ENCODE results near the gene CD7.

CD7 gene

DNA sequence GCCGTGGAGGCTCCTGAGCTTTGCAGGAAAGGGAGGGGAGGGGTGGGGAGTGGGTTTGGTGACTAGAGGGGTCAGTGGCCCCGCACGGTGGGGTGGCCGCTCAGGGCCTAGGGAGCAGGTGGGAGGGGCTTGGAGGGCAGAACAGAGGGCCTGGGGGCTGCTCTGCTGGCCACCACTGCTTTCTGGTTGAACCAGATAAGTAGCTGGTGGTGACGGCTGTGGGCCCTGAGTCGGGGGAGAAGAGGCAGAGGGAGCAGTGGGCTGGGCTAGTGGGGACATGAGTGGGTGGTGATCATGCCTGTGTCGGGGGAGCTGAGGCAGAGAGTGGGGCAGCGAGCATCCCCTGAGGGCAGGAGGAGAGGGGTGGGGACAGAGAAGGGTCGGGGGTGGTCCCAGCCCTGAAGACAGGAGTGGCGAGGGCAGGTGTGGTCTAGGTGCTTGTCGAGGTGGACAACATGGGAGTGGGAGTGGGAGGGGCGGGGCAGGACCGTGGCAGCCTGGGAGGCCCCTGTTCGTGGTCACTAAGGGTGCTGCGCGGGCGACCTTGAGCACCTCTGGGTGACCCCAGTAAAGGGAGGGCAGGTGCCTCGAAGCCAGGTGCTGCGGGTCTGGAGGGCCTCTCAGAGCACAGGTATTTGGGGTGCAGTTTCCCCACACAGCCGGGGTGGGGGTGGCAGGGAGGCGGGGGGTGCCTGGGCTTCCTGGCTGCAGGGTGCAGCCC lies 6.3 kb upstream of the CD7 start (continued):
- TF ChIP-seq, protein P1, sequence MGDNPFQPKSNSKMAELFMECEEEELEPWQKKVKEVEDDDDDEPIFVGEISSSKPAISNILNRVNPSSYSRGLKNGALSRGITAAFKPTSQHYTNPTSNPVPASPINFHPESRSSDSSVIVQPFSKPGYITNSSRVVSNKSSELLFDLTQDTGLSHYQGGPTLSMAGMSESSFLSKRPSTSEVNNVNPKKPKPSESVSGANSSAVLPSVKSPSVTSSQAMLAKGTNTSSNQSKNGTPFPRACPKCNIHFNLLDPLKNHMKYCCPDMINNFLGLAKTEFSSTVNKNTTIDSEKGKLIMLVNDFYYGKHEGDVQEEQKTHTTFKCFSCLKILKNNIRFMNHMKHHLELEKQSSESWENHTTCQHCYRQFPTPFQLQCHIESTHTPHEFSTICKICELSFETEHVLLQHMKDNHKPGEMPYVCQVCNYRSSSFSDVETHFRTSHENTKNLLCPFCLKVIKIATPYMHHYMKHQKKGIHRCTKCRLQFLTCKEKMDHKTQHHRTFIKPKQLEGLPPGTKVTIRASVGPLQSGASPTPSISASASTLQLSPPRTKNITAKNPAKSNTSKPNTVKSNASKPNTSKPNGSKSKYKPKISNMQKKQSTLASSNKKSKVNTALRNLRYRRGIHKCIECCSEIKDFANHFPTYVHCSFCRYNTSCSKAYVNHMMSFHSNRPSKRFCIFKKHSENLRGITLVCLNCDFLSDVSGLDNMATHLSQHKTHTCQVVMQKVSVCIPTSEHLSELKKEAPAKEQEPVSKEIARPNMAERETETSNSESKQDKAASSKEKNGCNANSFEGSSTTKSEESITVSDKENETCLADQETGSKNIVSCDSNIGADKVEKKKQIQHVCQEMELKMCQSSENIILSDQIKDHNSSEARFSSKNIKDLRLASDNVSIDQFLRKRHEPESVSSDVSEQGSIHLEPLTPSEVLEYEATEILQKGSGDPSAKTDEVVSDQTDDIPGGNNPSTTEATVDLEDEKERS (tag by site-specific recombination; IDR thresholded peaks at IDR 0.05): no peak
- TF ChIP-seq, protein P2, sequence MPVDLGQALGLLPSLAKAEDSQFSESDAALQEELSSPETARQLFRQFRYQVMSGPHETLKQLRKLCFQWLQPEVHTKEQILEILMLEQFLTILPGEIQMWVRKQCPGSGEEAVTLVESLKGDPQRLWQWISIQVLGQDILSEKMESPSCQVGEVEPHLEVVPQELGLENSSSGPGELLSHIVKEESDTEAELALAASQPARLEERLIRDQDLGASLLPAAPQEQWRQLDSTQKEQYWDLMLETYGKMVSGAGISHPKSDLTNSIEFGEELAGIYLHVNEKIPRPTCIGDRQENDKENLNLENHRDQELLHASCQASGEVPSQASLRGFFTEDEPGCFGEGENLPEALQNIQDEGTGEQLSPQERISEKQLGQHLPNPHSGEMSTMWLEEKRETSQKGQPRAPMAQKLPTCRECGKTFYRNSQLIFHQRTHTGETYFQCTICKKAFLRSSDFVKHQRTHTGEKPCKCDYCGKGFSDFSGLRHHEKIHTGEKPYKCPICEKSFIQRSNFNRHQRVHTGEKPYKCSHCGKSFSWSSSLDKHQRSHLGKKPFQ (tag by site-specific recombination; IDR thresholded peaks at IDR 0.05): no peak
- TF ChIP-seq ZNF654 (tag by site-specific recombination; IDR thresholded peaks at IDR 0.05; ENCODE audit: low read depth) (no peak), ZNF426 (tag by site-specific recombination; IDR thresholded peaks at IDR 0.05) (no peak)

DNA sequence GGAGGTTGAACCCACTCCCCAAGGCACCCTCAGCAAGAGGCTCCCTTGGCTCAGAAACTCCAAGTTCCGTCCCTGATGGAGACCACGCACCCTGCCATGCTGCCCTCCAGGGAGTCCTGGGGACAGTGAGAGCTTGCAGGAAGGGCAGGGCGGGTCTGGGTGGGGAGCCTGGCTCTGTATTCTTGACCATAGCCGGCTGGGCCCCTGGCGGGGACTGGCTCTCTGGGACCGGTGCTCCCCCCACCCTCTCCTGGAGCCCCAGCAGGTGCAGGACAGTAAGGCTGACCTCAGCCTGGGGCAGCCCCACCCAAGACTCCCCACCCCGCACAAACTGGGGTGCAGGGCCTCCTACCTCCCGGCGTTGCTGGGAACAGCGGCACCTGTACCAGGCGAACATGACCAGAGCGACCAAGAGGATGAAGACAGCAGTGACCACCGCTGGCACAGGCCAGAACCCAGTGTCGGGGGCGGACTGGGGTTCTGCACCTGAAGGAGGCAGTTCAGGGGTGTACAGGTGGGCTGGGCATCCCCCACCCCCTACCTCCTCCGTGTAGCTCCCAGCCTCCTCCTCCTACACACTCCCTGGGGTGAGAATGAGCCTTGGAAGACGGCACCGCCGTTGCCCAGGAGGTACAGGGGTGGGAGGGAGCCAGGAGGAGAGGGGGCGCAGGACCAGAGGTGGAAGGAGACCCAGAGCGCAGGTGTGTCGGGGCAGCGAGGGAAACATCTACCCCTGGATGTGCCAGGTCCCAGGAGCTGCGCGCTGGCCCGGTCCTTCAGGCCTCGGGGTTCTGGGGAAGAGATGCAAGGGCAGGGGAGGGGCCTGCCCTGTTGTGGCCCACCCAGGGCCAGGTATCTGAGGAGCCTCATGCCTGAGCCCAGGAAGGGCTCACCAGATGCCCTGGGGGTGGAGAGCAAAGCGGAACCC lies 5.4 kb upstream of the CD7 start:
- Histone ChIP-seq H3K9me3 (ENCODE audit: control insufficient read depth, insufficient read depth, low read depth, low read length) (no peaks in the 10 kb centered on the region), H3K4me1 (ENCODE audit: control insufficient read depth, insufficient read depth, low read length) (no peaks in the 10 kb centered on the region; the same call in 1 of the 2 replicates), H3K36me3 (ENCODE audit: control insufficient read depth in 2 of 2, insufficient read depth in 1 of 2, low read length in 2 of 2) (no peaks in the 10 kb centered on the region), H3K27ac (ENCODE audit: extremely low read depth, low read depth, low read length) (no peak overlapping the region), H3K4me3 (ENCODE audit: low read depth, low read length) (no peak overlapping the region)
- ChIA-PET POLR2A (interaction anchor here (0.6 to 1.2 kb wide), 2 partner anchors 49 to 410 kb away, joined by 3 to 4 read pairs; partner anchors contain the start of gene CSNK1D), CTCF (interaction anchor here (0.5 to 2.8 kb wide), 9 partner anchors 8 to 117 kb away, joined by 3 to 27 read pairs (median 4); no protein-coding TSS in a partner anchor)
- TF ChIP-seq ZNF223 (tag by site-specific recombination; IDR thresholded peaks at IDR 0.05) (0 out of 2 replicates have a peak, but pooled peaks have one; percentile 74), ZSCAN30 (tag by site-specific recombination; IDR thresholded peaks at IDR 0.05) (no peak), ZFHX2 (tag by site-specific recombination; conservative IDR thresholded peaks at IDR 0.05) (peak; percentile 81), EGR2 (tag by site-specific recombination; IDR thresholded peaks at IDR 0.05; ENCODE audit: low read depth) (peak; percentile 70)

DNA sequence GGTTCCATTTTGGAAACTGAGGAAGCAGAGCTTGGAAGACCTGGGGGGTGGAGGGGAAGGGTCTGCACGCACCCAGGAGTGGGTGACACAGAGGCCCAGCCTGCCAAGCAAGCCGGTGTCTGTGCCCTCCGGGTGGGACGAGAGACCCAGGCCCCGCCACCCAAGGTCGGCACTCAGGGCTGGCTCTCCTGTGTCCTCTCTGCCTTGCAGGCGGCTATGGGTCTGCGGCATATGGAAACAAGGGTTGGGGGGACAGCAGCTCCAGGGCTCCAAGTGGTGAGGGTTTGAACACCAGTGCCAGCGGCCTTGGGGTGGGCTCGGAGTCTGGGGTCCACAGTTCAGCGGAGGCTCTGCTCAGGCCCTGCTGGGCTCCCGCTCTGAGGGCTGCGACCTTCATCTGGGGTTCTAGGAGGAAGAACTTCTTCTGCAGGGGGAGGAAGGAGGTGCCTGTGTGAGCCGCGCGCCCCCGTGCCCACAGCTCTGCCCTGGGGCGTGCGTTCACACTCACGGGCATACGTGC lies 4.6 kb upstream of the CD7 start:
- Histone ChIP-seq H3K9me3 (ENCODE audit: control insufficient read depth, insufficient read depth, low read depth, low read length) (no peaks in the 10 kb centered on the region), H3K4me3 (ENCODE audit: low read depth, low read length) (no peak overlapping the region), H3K4me1 (ENCODE audit: control insufficient read depth, insufficient read depth, low read length) (no peaks in the 10 kb centered on the region; the same call in 1 of the 2 replicates), H3K36me3 (ENCODE audit: control insufficient read depth in 2 of 2, insufficient read depth in 1 of 2, low read length in 2 of 2) (no peaks in the 10 kb centered on the region), H3K27ac (ENCODE audit: extremely low read depth, low read depth, low read length) (no peak overlapping the region)
- TF ChIP-seq ZNF350 (tag by site-specific recombination; IDR thresholded peaks at IDR 0.05) (no peak), ZNF114 (tag by site-specific recombination; IDR thresholded peaks at IDR 0.05) (no peak)
- CTCF ChIA-PET: interaction anchor here (0.6 to 2.8 kb wide), 12 partner anchors 8 to 167 kb away, joined by 3 to 27 read pairs (median 4); no protein-coding TSS in a partner anchor
- POLR2A ChIA-PET: interaction anchor here (0.8 to 1.2 kb wide), 2 partner anchors 30 to 48 kb away, joined by 3 to 4 read pairs; partner anchors contain the start of gene CSNK1D

All from HEK293 (cell line).